SK-N-SH treated with all-trans-retinoic acid at 6 μM for 48 hours (cell line): ENCODE data around the gene PLEKHM3.

ENCODE experiments used
- ATAC-seq: fragments of 200-7000 bp; cut with Tn5 transposase; 3 replicates; pipeline ENCODE4 v1.9.1; 2020; ENCODE audit warnings: mild to moderate bottlenecking, moderate library complexity
- ARNTL ChIP-seq: fragments of 450-650 bp; formaldehyde crosslinking; IDR thresholded peaks from 2 replicates; pipeline ENCODE4 v1.5.0; 2020; ENCODE audit warnings: low read depth, mild to moderate bottlenecking, moderate library complexity, borderline replicate concordance
- BACH2 ChIP-seq: fragments of 250-450 bp; sonication (Bioruptor Pico); IDR thresholded peaks from 2 replicates; pipeline ENCODE4 v1.9.0; 2021; ENCODE audit warnings: mild to moderate bottlenecking, borderline replicate concordance
- CSDC2 ChIP-seq: fragments of 250-450 bp; sonication (Bioruptor Pico); IDR thresholded peaks from 2 replicates; pipeline ENCODE4 v1.5.0; 2020; ENCODE audit warnings: mild to moderate bottlenecking, moderate library complexity
- CSRNP3 ChIP-seq: fragments of 250-450 bp; sonication (Bioruptor Pico); IDR thresholded peaks from 2 replicates; pipeline ENCODE4 v1.5.1; 2021; ENCODE audit warnings: mild to moderate bottlenecking, moderate library complexity
- ESRRG ChIP-seq: fragments of 250-450 bp; sonication (Bioruptor Pico); IDR thresholded peaks from 2 replicates; pipeline ENCODE4 v1.6.1; 2021; ENCODE audit warnings: mild to moderate bottlenecking
- GLIS3 ChIP-seq: fragments of 250-450 bp; sonication (Bioruptor Pico); IDR thresholded peaks from 2 replicates; pipeline ENCODE4 v1.5.0; 2020; ENCODE audit warnings: mild to moderate bottlenecking, moderate library complexity
- ISL1 ChIP-seq: fragments of 250-450 bp; sonication (Bioruptor Pico); IDR thresholded peaks from 2 replicates; pipeline ENCODE4 v2.1.2; 2022; ENCODE audit warnings: mild to moderate bottlenecking, moderate library complexity
- OSR1 ChIP-seq: fragments of 250-450 bp; sonication (Bioruptor Pico); IDR thresholded peaks from 2 replicates; pipeline ENCODE4 v1.8.0; 2022; ENCODE audit warnings: moderate library complexity, mild to moderate bottlenecking, inconsistent platforms
- PATZ1 ChIP-seq: fragments of 250-450 bp; sonication (Bioruptor Pico); IDR thresholded peaks from 2 replicates; pipeline ENCODE4 v1.8.0; 2020; ENCODE audit warnings: mild to moderate bottlenecking, moderate library complexity, borderline replicate concordance
- POU6F1 ChIP-seq: fragments of 250-450 bp; sonication (Bioruptor Pico); IDR thresholded peaks from 2 replicates; pipeline ENCODE4 v1.8.0; 2021; ENCODE audit warnings: low read depth, mild to moderate bottlenecking, moderate library complexity, borderline replicate concordance
- PPARA ChIP-seq: fragments of 250-450 bp; sonication (Bioruptor Pico); IDR thresholded peaks from 2 replicates; pipeline ENCODE4 v1.5.0; 2020; ENCODE audit warnings: mild to moderate bottlenecking, borderline replicate concordance
- RARB ChIP-seq: fragments of 250-450 bp; sonication (Bioruptor Pico); IDR thresholded peaks from 2 replicates; pipeline ENCODE4 v1.8.0; 2021; ENCODE audit warnings: mild to moderate bottlenecking, moderate library complexity
- SNAI2 ChIP-seq: fragments of 250-450 bp; sonication (Bioruptor Pico); IDR thresholded peaks from 2 replicates; pipeline ENCODE4 v1.5.0; 2020; ENCODE audit warnings: mild to moderate bottlenecking, moderate library complexity
- TCF4 ChIP-seq: fragments of 250-450 bp; sonication (Bioruptor Pico); IDR thresholded peaks from 2 replicates; pipeline ENCODE4 v1.8.0; 2021; ENCODE audit warnings: mild to moderate bottlenecking, moderate library complexity, borderline replicate concordance
- TOX ChIP-seq: fragments of 250-450 bp; sonication (Bioruptor Pico); IDR thresholded peaks from 2 replicates; pipeline ENCODE4 v1.8.0; 2021; ENCODE audit warnings: mild to moderate bottlenecking, moderate library complexity, borderline replicate concordance
- TSHZ2 ChIP-seq: fragments of 250-450 bp; sonication (Bioruptor Pico); IDR thresholded peaks from 2 replicates; pipeline ENCODE4 v1.5.0; 2020; ENCODE audit warnings: mild to moderate bottlenecking, moderate library complexity
- ZC3H10 ChIP-seq: fragments of 250-450 bp; sonication (Bioruptor Pico); IDR thresholded peaks from 2 replicates; pipeline ENCODE4 v1.5.1; 2021; ENCODE audit warnings: mild to moderate bottlenecking, moderate library complexity
- ZFP3 ChIP-seq: fragments of 250-450 bp; sonication (Bioruptor Pico); IDR thresholded peaks from 2 replicates; pipeline ENCODE4 v1.5.0; 2020; ENCODE audit warnings: mild to moderate bottlenecking, moderate library complexity
- ZFP30 ChIP-seq: fragments of 450-650 bp; formaldehyde crosslinking; IDR thresholded peaks from 2 replicates; pipeline ENCODE4 v1.5.0; 2022; ENCODE audit warnings: mild to moderate bottlenecking, moderate library complexity
- ZNF565 ChIP-seq: fragments of 450-650 bp; formaldehyde crosslinking; conservative IDR thresholded peaks from 2 replicates; pipeline ENCODE4 v1.5.0; 2020; ENCODE audit warnings: low read depth, mild to moderate bottlenecking, moderate library complexity
- ZNF70 ChIP-seq: fragments of 450-650 bp; formaldehyde crosslinking; IDR thresholded peaks from 2 replicates; pipeline ENCODE4 v1.5.0; 2020; ENCODE audit warnings: mild to moderate bottlenecking, moderate library complexity
- ZNF8 ChIP-seq: fragments of 450-650 bp; formaldehyde crosslinking; IDR thresholded peaks from 2 replicates; pipeline ENCODE4 v1.5.0; 2020; ENCODE audit warnings: mild to moderate bottlenecking, moderate library complexity

Gene PLEKHM3

GRCh38 chr2:207969249-207969648 is 56.1 kb downstream of the PLEKHM3 start:
- ATAC-seq = no peak
- TF ChIP-seq TCF4 (CRISPR knock-in tag) (no peak), BACH2 (no peak)

- TF ChIP-seq POU6F1 (CRISPR knock-in tag) (no peak), ISL1 (CRISPR knock-in tag) (no peak), ZFP3 (CRISPR knock-in tag) (no peak), TOX (CRISPR knock-in tag) (no peak), PATZ1 (no peak), ZFP30 (CRISPR knock-in tag) (no peak), ZNF70 (CRISPR knock-in tag) (no peak), RARB (CRISPR knock-in tag) (no peak), CSRNP3 (CRISPR knock-in tag) (no peak), TSHZ2 (no peak), ESRRG (CRISPR knock-in tag) (no peak), TCF4 (CRISPR knock-in tag) (no peak), PPARA (CRISPR knock-in tag) (no peak), CSDC2 (no peak), BACH2 (no peak), ZNF565 (CRISPR knock-in tag) (no peak), GLIS3 (CRISPR knock-in tag) (no peak), OSR1 (CRISPR knock-in tag) (no peak), SNAI2 (CRISPR knock-in tag) (no peak)
- no peak for ATAC-seq
Observed at GRCh38 chr2:207967121-207967520, 58.2 kb downstream of the PLEKHM3 start.

- TF ChIP-seq ZC3H10 (CRISPR knock-in tag) (no peak), ZNF8 (CRISPR knock-in tag) (no peak), OSR1 (CRISPR knock-in tag) (no peak), ARNTL (CRISPR knock-in tag) (no peak), ZNF70 (CRISPR knock-in tag) (no peak)
- ATAC-seq = no peak
Observed at GRCh38 chr2:207960911-207961310, 64.4 kb downstream of the PLEKHM3 start.

- TF ChIP-seq OSR1 (CRISPR knock-in tag) (no peak), TOX (CRISPR knock-in tag) (no peak), GLIS3 (CRISPR knock-in tag) (no peak), ARNTL (CRISPR knock-in tag) (no peak), ESRRG (CRISPR knock-in tag) (no peak), PATZ1 (no peak), ZNF565 (CRISPR knock-in tag) (no peak), ZFP30 (CRISPR knock-in tag) (no peak), TCF4 (CRISPR knock-in tag) (no peak), ZFP3 (CRISPR knock-in tag) (no peak)
- no peak for ATAC-seq
Observed at GRCh38 chr2:207960090-207960489, 65.2 kb downstream of the PLEKHM3 start.
